HG03558 (cell line): ENCODE data around the gene CACNA2D4.

Experiments
- ATAC-seq: cut with Tn5 transposase; IDR thresholded peaks from one replicate; pipeline ENCODE4 v1.9.1; 2021; ENCODE audit warnings: moderate number of reproducible peaks; ENCODE audit not compliant: unreplicated experiment; ENCODE audit errors: extremely low read depth

CACNA2D4 gene

DNA sequence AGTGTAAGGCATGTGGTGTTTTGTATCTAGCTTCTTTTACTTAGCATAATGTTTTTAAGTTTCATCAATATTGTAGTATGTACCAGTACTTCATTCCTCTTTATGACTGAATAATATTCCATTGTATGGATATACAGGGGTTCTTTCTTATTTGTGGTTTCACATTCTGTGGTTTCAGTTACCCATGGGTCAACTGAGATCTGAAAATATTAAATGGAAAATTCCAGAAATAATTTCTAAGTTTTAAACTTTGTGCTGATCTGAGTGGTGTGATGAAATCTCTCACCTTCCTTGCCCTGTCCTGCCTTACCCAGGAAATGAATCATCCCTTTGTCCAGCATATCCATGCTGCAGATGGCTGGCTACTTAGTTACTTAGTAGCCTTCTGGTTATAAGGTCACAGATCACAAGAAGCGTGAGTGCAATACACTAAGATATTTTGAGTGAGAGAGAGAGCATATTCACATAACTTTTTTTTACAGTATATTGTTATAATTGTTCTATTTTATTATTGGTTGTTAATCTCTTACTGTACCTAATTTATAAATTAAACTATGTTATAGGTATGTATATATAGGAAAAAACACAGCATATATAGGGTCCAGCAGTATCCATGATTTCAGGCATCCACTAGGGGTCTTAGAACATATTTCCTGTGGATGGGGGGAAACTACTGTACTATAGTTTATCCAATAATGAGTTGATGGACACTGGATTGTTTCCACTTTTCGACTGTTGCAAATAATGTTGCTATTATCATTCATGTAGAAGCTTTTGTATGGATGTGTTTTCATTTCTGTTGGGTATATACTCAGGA is 157.7 kb downstream of the CACNA2D4 start:
- no peak for ATAC-seq

DNA sequence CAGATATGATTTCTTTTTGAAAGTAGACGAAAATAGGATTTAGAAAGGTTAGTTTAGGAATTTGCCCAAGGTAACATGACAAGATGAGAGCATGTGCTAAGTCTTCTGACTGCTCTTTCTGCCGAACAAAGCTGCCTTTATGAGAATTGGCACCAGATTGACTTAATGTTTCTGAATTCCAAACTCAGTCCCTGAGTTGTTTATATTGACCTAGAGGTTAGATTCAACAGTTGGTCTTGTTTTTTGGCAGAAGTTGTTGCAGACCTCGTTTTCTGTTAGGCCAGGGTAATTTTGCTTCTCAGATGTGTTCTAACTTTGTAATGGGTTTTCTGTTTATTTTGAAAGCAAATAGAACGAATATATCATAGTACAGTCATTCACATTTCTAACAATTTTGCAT is 159.6 kb downstream of the CACNA2D4 start:
- no peak for ATAC-seq

DNA sequence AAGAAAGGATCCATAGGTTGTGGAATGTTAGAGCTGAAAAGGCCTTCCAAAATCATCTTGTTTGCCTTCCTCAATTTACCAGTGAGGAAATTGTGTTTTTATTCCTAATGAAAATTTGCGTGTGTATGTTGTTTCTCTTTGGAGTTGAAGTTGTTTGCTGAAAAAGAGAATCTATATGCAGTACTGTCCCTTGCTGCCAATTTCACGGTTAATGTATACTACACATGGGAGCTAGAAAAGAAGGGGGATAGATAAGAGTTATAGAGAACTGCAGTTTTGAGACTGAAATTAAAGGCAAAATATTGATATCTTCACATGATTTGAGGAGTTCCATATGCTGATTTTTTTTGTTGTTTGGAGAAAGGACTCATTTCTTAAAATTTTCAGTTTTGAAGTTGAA is 160.1 kb downstream of the CACNA2D4 start:
- ATAC-seq: no peak

DNA sequence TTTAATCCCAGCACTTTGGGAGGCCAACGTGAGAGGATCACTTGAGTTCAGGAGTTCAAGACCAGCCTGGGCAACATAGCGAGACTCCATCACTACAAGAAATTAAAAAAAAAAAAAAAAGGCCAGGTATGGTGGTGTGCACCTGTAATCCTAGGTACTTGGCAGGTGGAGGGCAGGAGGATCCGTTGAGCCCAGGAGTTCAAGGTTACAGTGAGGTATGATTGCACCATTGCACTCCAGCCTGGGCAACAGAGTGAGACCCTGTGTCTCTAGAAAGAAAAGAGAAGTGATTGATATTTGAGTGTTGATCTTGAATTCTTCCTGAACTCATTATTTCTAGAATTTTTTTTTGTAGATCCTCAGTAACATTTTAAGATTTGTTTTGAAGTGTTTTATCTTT is 168.2 kb downstream of the CACNA2D4 start:
- no peak for ATAC-seq

DNA sequence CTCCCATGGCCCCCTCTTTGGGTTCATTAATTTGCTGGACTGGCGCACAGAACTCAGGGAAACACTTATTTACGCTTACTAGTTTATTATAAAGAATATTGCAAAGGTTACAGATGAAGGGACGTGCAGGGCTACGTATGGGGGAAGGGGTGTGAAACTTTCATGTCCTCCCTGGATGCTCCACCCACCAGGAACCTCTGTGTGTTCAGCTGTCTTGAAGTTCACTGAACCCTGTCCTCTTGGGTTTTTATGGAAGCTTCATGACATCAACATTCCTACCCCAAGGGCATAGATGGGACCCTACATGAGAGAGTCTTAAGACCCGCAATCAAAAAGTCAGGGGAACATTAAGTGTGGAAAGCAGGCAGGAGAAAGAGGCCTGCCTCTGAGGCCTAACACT is 169.4 kb downstream of the CACNA2D4 start:
- no peak for ATAC-seq

DNA sequence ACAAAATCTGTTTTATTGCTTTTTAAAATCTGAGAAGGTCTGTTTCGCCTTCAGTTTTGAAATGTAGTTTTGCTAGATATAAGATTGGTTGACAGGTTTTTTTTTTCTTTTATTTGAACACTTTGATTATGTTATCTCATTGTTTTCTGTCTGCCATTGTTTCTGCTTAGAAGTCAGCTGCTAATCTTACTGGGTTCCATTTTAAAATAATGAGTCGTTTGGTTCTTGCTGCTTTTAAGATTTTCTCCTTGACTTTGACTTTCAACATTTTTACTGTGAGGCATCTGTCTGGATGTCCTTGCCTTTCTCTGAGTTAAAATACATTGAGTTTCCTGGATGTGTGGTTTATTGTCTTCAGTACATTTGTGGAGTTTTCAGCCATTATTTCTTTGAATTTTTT is 170.8 kb downstream of the CACNA2D4 start:
- ATAC-seq: no peak

DNA sequence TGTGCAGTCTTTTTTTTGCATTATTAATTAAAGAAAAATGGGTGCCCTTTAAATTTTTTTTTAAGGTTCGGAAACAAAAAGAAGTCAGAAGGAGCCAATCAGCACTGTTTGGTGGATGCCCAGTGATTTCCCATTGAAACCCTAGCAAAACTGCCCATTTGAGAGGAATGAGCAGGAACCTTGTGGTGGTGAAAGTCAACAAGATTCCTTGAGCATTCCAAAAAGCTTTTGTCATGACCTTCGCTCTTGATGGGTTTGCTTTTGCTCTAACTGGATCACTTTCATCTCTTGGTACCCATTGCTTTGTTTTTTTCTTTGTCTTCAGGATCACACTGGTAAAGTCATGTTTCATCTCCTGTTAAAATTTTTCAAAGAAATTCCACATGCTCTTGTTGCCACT is 173.5 kb downstream of the CACNA2D4 start:
- no peak for ATAC-seq
